HS-27A (cell line): ENCODE data around the gene SYCP2L.
"Not testable (repeated sequence)": the region's sequence is repeated elsewhere in the genome, so short reads cannot be mapped to it uniquely, and the experiment has no call there.

Experiments used
- DNase-seq: peaks from one replicate; pipeline ENCODE4 v3.0.0-alpha.2; 2012; ENCODE audit warnings: low read depth, missing footprints

Gene SYCP2L

DNA sequence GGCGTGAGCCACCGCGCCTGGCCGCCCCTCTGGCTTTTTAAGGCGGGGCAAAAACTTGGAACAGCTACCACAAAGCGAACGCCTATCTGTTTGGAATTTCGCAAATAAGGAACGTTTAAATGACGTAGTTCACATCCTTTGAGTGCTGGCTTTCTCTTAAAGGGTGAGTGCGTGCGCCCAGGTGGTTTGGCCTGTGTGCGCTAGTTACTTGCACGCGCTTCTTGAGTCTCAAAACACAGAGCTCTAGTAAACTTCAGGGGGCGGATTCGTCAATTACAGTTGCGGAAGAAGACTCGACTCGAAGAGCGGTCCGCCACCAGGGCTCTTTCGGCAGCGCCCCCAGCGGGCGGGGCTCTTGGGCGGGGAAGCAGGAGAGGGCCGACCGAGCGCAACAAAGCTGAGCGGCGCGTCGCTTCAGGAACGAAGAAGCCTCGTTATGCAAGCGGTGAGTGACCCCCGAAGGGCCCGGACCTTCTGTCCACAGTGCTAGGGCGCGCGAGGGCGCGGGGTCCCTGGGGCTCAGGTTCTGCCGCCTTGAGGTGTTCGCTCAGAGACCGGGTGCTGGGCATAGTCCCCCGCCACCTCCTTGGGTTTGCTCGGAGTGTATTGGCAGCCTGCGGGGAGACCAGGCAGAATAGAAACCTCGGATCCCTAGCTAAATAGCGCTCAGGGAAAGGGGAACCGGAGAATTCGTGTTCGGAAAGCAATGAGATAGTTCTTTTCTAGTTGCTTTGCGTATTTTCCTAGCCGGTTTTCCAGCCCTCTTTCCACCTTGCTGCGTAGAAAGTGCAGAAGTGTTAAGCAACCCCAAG lies at the start of gene SYCP2L:
TSS of gene SYCP2L (plus strand) at position 362 of the 812 bp plus-strand sequence. CDS start at position 437, 75 bp downstream.
- no peak for DNase-seq

DNA sequence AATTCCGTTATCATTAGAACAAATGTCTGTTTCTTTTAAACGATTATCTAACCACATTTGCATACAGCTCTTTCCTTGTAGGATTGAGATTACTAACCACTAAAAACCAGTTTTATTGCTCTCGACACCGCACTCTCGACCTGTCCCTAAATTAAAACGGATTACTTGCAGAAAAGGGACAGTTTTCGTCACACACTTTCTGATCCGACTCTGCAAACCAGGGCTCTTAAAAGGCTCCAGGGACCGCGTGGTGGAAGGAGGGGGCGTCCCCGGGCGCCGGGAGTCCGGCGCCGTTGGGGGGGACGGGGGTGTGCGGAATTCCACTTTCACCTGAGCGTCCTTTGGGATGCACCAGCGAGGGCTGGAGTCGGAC lies 49.2 kb upstream of the SYCP2L start:
- no peak for DNase-seq

DNA sequence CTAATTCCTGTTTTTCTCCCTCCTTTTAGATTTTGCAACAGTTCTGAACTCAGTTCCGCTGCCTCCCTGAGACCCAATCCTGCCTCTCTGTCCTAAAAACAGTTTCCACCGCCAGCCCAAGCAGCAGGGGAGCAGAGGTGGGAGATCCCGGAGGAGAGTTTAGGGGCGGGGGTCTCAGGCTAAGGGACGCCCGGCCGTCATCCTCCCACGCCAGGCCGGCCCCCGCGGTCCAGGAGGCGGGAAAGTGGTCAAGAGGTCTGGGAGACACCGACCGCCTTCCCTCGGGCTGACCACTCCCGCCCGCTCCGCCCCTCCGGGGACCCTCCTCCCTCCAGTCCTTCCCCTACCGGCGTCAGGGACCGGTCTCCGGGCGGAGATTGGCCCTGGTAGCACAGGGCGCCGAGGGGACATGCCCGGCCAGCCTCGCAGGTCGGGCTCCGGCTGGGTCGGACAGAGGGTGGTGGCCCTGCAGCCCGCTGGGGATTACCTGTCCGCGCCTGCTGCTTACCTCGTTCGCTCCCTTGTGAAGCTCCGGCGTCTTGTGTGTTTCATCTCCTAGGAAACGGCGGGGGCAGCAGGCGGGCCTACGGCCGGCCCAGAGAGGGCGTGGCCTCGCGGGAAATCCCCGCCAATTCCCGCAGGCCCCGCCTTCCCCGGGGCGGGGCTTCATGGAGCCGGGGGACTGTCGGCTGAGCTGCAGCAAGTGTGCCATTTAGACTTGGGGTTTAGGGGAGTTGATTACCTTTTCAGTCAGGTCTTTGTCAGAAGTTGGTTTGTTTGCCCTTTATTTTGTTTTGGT lies 48.7 kb upstream of the SYCP2L start, which contains the start of gene MAK:
TSS of gene MAK (minus strand) at position 545 of the 799 bp plus-strand sequence. CDS start 7,891 bp downstream, outside the sequence.
- DNase-seq, result peak; percentile 41

DNA sequence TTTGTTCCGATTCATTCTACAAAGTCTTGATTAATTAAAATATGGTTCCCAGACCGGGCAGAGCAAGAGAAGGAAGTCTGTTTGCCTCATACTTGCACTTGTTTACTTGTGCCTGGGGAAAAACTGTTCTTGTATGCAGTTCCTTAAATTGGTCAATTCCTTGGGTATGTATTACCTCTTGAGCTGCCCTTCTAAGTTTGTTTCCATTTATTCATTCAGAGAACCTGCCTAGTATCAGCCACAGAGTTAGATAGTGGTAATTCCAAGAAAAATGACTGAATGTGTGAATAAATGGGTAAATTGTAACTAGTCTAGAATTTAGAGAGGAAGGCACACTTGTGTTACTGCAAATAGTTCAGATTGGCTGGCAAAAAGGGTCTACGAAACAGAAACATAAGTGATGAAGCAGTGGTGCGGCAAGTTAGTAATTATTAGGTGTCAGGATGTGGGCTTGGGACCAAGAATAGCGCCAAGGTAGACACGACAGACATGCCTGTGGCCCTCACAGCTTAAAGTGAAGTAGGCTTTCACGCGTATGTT lies 48.0 kb upstream of the SYCP2L start:
- no peak for DNase-seq

DNA sequence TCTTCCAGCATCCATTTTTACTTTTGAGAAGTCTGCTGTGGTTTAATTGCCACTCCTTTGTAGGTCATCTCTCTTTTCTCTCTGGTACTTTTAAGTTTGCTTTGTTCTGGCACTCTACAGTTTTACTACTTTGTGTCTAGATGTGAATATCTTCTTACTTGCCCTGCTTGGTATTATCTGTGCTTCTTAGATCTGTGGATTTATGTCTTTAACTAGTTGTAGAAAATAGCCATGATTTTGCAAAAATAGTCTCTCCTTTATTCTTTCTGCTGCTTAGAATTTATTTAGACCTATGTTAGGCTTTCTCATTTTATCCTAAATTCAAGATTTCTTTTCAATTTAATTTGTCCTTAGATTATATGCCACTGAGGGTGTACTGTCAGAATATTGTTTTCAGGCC lies 43.3 kb upstream of the SYCP2L start:
- DNase-seq, result no peak

DNA sequence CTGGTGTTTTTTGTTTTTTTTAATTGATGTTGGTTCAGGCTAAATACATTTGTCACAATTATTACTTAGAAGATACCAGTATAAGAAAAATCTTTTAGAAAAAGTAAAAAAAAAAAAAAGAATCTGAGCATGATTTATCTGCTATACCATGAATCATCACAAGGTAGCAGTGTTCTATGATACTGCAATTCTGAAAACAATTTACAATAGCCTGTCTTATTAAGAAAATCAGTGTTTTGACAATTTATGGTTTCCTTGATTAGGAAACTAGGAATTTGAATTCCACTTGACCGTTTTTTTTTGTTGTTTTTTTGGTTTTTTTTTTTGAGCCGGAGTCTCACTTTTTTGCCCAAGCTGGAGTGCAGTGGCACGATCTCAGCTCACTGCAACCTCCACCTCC lies 39.2 kb upstream of the SYCP2L start:
- DNase-seq, result no peak

DNA sequence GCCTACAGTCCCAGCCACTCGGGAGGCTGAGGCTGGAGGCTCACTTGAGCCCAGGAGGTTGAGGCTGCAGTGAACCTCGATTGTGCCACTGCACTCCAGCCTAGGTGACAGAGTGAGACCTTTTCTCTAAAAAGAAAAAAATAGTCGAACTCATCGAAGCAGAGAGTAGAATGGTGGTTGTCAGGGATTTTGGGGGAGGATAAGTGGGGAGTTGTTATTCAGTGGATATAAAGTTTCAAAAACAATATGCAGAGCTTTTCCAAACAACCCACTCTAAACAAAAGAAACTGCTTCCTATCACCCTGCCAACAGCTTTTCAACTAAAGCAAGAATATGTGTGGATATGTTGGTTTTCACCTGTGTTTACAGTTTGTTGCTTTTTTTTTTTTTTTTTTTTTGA lies 37.0 kb upstream of the SYCP2L start:
- DNase-seq, result no peak

DNA sequence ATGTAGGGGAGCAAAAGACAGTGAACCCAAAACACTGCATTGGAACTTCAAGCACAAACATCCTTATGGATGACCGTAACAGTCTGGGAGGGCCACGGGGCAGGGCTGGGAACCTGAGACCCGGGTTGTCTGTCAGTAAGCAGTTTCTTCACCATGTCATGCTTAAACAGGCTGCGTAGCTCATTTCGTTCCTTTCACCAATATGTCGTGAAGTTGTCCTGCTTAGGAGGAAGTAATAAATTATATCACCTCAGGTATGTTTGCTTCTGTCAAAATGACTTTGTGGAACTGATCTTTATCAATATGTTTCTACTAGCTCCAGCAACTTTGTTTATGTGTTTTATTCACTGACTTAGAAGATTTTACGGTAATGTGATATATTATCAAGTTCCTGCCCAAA lies 36.1 kb upstream of the SYCP2L start:
- no peak for DNase-seq

DNA sequence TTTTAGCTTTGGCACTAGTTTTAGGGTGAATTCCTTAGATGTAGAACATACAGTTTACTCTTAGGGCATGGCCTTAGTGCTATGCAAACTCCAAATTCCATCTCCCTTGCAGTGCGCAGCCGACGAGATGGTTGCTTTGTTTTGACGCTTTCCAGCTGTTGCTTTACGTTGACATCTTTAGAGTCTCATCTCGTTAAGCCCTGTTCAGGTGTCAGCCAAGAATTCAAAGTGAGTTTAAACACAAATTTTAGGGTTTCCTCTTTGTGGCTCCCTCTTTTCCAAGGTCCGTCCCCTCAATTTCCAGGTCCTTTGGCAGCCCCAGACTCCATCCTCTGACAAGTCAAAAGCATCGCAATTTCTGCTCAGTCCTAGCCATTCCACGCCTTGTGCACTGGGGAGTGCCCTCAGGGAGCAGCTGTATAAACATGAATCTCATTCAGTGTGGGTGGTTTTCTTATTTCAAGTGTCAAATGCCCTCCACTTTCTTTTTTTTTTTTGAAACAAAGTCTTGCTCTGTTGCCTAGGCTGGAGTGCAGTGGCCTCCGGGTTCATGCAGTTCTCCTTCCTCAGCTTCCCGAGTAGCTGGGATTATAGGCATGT lies 34.4 kb upstream of the SYCP2L start:
- no peak for DNase-seq

DNA sequence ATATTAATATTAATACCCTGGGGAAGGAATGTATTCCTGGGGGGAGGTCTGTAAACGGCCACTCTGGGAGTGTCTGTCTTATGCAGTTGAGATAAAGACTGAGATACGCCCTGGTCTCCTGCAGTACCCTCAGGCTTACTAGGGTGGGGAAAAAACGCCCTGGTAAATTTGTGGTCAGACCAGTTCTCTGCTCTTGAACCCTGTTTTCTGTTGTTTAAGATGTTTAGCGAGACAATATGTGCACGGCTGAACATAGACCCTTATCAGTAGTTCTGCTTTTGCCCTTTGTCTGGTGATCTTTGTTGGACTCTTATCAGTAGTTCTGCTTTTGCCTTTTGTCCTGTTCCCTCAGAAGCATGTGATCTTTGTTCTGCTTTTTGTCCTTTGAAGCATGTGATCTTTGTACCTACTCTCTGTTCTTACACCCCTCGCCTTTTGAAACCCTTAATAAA lies 33.0 kb upstream of the SYCP2L start:
- DNase-seq, result not testable (repeated sequence)

DNA sequence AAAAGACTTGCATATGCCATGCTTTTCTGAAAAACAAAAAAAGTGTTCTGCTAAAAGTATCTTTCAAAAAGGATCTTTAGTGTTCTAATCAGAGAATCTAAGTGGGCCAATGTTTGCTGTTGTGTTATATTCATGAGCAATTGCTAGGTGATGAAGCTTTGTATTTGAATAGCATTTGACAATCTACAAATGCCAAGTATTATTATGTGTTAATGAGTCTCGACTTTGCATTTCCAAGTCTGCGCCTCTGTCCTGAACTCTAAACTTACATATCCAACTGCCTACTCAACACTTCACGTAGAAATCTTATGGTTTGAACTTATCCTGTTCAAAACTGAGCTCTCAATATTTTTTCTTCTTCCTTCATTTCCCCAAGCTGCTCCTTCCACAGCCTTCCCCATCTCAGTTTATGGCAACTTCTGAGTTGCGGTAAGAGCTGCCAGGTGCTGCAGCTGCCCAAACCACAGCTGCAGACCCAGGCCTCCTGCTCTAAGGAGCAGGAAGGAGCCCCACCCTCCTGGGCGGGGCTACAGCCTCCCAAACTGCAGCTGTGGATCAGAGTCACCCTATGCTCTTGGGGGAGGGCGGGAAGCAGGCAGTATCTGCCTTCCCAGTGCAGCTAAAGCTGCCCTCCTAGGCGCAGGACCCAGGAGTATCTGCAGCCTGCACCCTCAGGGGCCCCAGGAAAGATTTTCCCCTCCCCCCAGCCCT lies 31.8 kb upstream of the SYCP2L start:
- DNase-seq, result no peak

GRCh38 chr6:10857259-10857658 lies 29.6 kb upstream of the SYCP2L start:
- DNase-seq, result no peak

DNA sequence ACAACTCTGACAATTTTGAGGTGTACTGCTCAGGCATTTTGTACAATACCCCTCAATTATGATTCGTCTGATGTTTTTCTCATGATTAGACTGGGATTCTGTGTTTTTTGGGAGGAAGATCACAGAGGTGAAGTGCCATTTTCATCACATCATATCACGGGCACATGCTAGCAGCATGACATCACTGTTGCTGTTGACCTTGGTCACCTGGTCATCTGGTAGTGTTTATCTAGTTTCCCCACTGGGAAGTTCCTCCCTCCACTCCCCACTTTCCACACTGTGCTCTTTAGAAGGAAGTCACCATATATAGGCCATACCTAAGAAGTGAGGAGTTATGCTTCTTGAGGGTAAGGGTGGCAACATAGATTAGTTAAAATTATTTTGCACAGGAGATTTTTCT lies 25.8 kb upstream of the SYCP2L start:
- DNase-seq, result no peak

DNA sequence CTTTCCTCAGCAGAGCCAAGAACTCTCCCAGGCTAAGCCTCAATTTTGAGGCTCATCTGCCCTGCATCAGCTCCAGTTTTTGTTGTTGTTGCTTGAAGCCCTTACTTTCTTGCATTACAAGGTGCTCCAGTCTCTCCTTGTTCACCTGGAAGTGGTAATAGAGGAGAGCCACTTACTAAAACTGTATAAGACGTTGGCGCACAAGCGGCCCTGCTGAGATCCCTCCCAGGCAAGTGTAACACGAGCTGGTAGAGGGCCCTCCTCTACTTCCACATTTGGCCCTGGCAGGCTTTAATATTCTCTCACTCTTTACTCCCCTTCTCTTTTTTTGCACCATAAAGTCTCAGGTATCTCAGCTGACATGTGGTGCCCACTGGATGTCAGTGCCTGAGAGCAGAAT lies 24.5 kb upstream of the SYCP2L start:
- no peak for DNase-seq

- not testable (repeated sequence) for DNase-seq
These were observed 23.8 kb upstream of the SYCP2L start for GRCh38 chr6:10863031-10863430.

DNA sequence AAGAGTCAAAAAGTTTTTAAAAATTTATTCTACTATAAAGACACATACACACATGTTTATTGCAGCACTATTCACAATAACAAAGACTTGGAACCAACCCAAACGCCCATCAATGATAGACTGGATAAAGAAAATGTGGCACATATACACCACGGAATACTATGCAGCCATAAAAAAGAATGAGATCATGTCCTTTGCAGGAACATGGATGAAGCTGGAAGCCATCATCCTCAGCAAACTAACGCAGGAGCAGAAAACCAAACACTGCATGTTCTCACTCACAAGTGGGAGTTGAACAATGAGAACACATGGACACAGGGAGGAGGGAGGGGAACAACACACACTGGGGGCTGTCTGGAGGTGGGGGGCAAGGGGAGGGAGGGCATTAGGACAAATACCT lies 20.1 kb upstream of the SYCP2L start:
- not testable (repeated sequence) for DNase-seq

- no peak for DNase-seq
These were observed 18.9 kb upstream of the SYCP2L start for GRCh38 chr6:10867952-10868351.

- DNase-seq, result no peak
These were observed 13.5 kb upstream of the SYCP2L start for GRCh38 chr6:10873374-10873773.

- no peak for DNase-seq
These were observed 12.6 kb upstream of the SYCP2L start for GRCh38 chr6:10874207-10874606.

GRCh38 chr6:10875026-10875425 lies 11.8 kb upstream of the SYCP2L start:
- no peak for DNase-seq

- DNase-seq, result no peak
These were observed 9.8 kb upstream of the SYCP2L start for GRCh38 chr6:10877012-10877411.

DNA sequence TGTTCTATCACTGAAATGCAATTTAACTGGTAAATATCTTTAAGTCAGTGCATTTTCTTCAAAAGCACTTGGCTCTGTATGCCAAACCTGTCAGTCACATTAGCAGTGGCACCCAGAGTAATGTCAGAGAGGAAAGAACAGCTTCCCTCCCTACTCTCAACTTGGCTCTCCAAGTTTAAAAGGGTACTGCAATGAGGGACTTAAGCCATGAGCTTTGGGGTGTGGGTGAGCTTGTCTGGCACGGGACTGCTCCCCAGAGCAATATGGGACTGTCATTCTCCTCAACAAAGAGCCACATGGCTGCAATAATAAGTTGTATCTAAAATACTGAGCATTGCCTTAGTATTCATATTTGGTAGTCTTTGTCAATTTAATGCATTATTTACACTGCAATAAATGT lies 9.0 kb upstream of the SYCP2L start:
- DNase-seq, result no peak
